GM23338 (cell line): ENCODE results near the gene GPSM1. TPM values are rescaled to one million over a fixed set of nuclear protein-coding genes. Genes with fewer than 3 reads are reported as not detected.

Experiments used
- ATAC-seq: fragments of 200-7000 bp; cut with Tn5 transposase; 3 replicates; pipeline ENCODE4 v1.9.1; 2020
- DNase-seq: peaks from one replicate; pipeline ENCODE4 v3.0.0-alpha.2; 2015; ENCODE audit warnings: low spot score
- H2AFZ ChIP-seq: fragments of 200-600 bp; sonication (generic); 2 replicates; pipeline ENCODE4 v1.8.0; 2016; ENCODE audit warnings: antibody characterized with exemption, mild to moderate bottlenecking, moderate library complexity
- H3F3A ChIP-seq: fragments of 200-600 bp; sonication (generic); replicated peaks from 2 replicates; pipeline ENCODE4 v1.8.0; 2017; ENCODE audit warnings: antibody characterized with exemption, mixed run types, low read depth
- H3K27ac ChIP-seq: fragments of 200-600 bp; sonication (generic); 2 replicates; pipeline ENCODE4 v1.6.1; 2016; ENCODE audit warnings: low read depth
- H3K27me3 ChIP-seq: fragments of 200-600 bp; sonication (generic); 2 replicates; pipeline ENCODE4 v1.8.0; 2016; ENCODE audit warnings: mild to moderate bottlenecking, mixed run types, moderate library complexity; ENCODE audit not compliant: insufficient read depth
- H3K36me3 ChIP-seq: fragments of 200-600 bp; sonication (generic); 2 replicates; pipeline ENCODE4 v1.8.0; 2016; ENCODE audit warnings: mild to moderate bottlenecking; ENCODE audit not compliant: insufficient read depth
- H3K4me1 ChIP-seq: fragments of 200-600 bp; sonication (generic); 2 replicates; pipeline ENCODE4 v1.8.0; 2016; ENCODE audit warnings: mild to moderate bottlenecking, moderate library complexity; ENCODE audit not compliant: insufficient read depth
- H3K4me2 ChIP-seq: fragments of 200-600 bp; sonication (generic); 2 replicates; pipeline ENCODE4 v1.7.1; 2017; ENCODE audit warnings: mixed run types
- H3K4me3 ChIP-seq: fragments of 200-600 bp; sonication (generic); 2 replicates; pipeline ENCODE4 v1.6.1; 2016; ENCODE audit warnings: mixed run types
- H3K79me2 ChIP-seq: fragments of 200-600 bp; sonication (generic); replicated peaks from 2 replicates; pipeline ENCODE4 v1.8.0; 2017; ENCODE audit warnings: mild to moderate bottlenecking; ENCODE audit not compliant: insufficient read depth
- H3K9me2 ChIP-seq: fragments of 200-600 bp; sonication (generic); 2 replicates; pipeline ENCODE4 v1.8.0; 2017; ENCODE audit not compliant: insufficient read depth
- H4K20me1 ChIP-seq: fragments of 200-600 bp; sonication (generic); replicated peaks from 2 replicates; pipeline ENCODE4 v1.8.0; 2017; ENCODE audit warnings: mild to moderate bottlenecking; ENCODE audit not compliant: insufficient read depth
- H3K27ac Mint-ChIP-seq: 2 replicates; pipeline ENCODE4 v1.8.0; 2020; ENCODE audit warnings: inconsistent platforms, mild to moderate bottlenecking, moderate library complexity, mixed read lengths
- H3K27me3 Mint-ChIP-seq: 3 replicates; pipeline ENCODE4 v1.8.0; 2022; ENCODE audit warnings: low read depth, mild to moderate bottlenecking, moderate library complexity, mixed read lengths, inconsistent platforms; ENCODE audit not compliant: insufficient read depth, poor library complexity
- H3K36me3 Mint-ChIP-seq: 3 replicates; pipeline ENCODE4 v1.8.0; 2021; ENCODE audit warnings: low read depth, mild to moderate bottlenecking, inconsistent platforms, moderate library complexity, mixed read lengths
- H3K4me1 Mint-ChIP-seq: 3 replicates; pipeline ENCODE4 v1.8.0; 2020; ENCODE audit warnings: mild to moderate bottlenecking, inconsistent platforms, mixed read lengths
- H3K4me3 Mint-ChIP-seq: 3 replicates; pipeline ENCODE4 v1.8.0; 2021; ENCODE audit warnings: moderate library complexity, mild to moderate bottlenecking, inconsistent platforms, mixed read lengths
- H3K9me3 Mint-ChIP-seq: 3 replicates; pipeline ENCODE4 v1.8.0; 2020; ENCODE audit warnings: moderate library complexity, mild to moderate bottlenecking, inconsistent platforms, mixed read lengths
- CREB1 ChIP-seq: fragments of 250-450 bp; sonication (Bioruptor Pico); IDR thresholded peaks from 2 replicates; pipeline ENCODE4 v1.5.0; 2020; ENCODE audit warnings: low read depth, mild to moderate bottlenecking, moderate library complexity
- EZH2 ChIP-seq: fragments of 200-600 bp; sonication (generic); IDR thresholded peaks from one replicate; pipeline ENCODE4 v1.8.0; 2017; ENCODE audit warnings: antibody characterized with exemption, mild to moderate bottlenecking, low read depth; ENCODE audit not compliant: unreplicated experiment
- JUNB ChIP-seq: IDR thresholded peaks from one replicate; pipeline ENCODE4 v1.6.1; 2016; ENCODE audit warnings: antibody characterized with exemption; ENCODE audit not compliant: unreplicated experiment
- NANOG ChIP-seq: IDR thresholded peaks from 2 replicates; pipeline ENCODE4 v1.6.1; 2016; ENCODE audit warnings: antibody characterized with exemption, borderline replicate concordance
- POLR2AphosphoS5 ChIP-seq: IDR thresholded peaks from 2 replicates; pipeline ENCODE4 v1.6.1; 2016; ENCODE audit warnings: antibody characterized with exemption, low read depth
- REST ChIP-seq: IDR thresholded peaks from one replicate; pipeline ENCODE4 v1.6.1; 2018; ENCODE audit warnings: antibody characterized with exemption; ENCODE audit not compliant: unreplicated experiment
- STAT1 ChIP-seq: IDR thresholded peaks from one replicate; pipeline ENCODE4 v1.6.1; 2016; ENCODE audit warnings: antibody characterized with exemption; ENCODE audit not compliant: unreplicated experiment
- ZNF114 ChIP-seq: fragments of 250-450 bp; sonication (Bioruptor Pico); IDR thresholded peaks from 2 replicates; pipeline ENCODE4 v1.5.0; 2020; ENCODE audit warnings: mild to moderate bottlenecking, moderate library complexity
- ZNF462 ChIP-seq: fragments of 250-450 bp; sonication (Bioruptor Pico); IDR thresholded peaks from 2 replicates; pipeline ENCODE4 v1.5.0; 2020; ENCODE audit warnings: mild to moderate bottlenecking, moderate library complexity
- polyA plus RNA-seq: library from polyadenylated mRNA; unstranded; fragments of >200 nt; fragmentation: Nextera tagmentation; extraction: Ambion mirVana; gene quantifications from 2 replicates; pipeline ENCODE4 v1.2.1, GENCODE V29; 2016
- total RNA-seq: library from RNA; depleted of rRNA; stranded (reverse); fragments of >200 nt; shearing (Covaris generic); gene quantifications from 2 replicates; pipeline ENCODE4 v1.2.3, GENCODE V29; 2014
- TF ChIP-seq, protein P1 (sequence below), 2 experiments: fragments of 200-600 bp in 1 of 2; sonication (generic) in 1 of 2; conservative IDR thresholded peaks; 2 replicates each; pipeline versions ENCODE4 v1.5.1 to v1.6.1; 2016 to 2017; ENCODE audit warnings: antibody characterized with exemption in 2 of 2, low read depth in 2 of 2, mild to moderate bottlenecking in 2 of 2, moderate library complexity in 1 of 2

GPSM1 gene
- total and polyA plus RNA-seq, 2 experiments from 2014 or later: 4.8 to 23.2 TPM

- no peaks in the 10 kb centered on the region for H4K20me1 ChIP-seq
- H3K4me2 ChIP-seq: no peak overlapping the region
- no peak overlapping the region for H3K4me3 ChIP-seq
- peaks cover 7% of the 10 kb centered on the region for H3K4me1 ChIP-seq
- H3F3A ChIP-seq: 0 out of 2 replicates have a peak, but pooled peaks cover 3% of the 10 kb centered on the region
- H3K79me2 ChIP-seq: no peaks in the 10 kb centered on the region
- no peaks in the 10 kb centered on the region for H3K27me3 ChIP-seq
- Mint-ChIP-seq H3K27me3 (peaks cover 5% of the 10 kb centered on the region), H3K4me1 (peaks cover 4% of the 10 kb centered on the region; the same call in 1 of the 3 replicates), H3K36me3 (no peaks in the 10 kb centered on the region), H3K27ac (no peak overlapping the region), H3K9me3 (peaks cover 2% of the 10 kb centered on the region; the same call in 2 of the 3 replicates), H3K4me3 (no peak overlapping the region)
- ATAC-seq (no peak), DNase-seq (no peak)
- H3K9me2 ChIP-seq: no peaks in the 10 kb centered on the region
- no peak overlapping the region for H2AFZ ChIP-seq
- H3K27ac ChIP-seq: 0 out of 2 replicates have a peak overlapping the region, but pooled peaks have one; percentile 19
- no peaks in the 10 kb centered on the region for H3K36me3 ChIP-seq
- no peak for TF ChIP-seq EZH2
- no peak for TF ChIP-seq STAT1
- no peak for TF ChIP-seq JUNB
- no peak for TF ChIP-seq ZNF462 (CRISPR knock-in tag)
- no peak for TF ChIP-seq CREB1 (CRISPR knock-in tag)
- TF ChIP-seq, protein P1, sequence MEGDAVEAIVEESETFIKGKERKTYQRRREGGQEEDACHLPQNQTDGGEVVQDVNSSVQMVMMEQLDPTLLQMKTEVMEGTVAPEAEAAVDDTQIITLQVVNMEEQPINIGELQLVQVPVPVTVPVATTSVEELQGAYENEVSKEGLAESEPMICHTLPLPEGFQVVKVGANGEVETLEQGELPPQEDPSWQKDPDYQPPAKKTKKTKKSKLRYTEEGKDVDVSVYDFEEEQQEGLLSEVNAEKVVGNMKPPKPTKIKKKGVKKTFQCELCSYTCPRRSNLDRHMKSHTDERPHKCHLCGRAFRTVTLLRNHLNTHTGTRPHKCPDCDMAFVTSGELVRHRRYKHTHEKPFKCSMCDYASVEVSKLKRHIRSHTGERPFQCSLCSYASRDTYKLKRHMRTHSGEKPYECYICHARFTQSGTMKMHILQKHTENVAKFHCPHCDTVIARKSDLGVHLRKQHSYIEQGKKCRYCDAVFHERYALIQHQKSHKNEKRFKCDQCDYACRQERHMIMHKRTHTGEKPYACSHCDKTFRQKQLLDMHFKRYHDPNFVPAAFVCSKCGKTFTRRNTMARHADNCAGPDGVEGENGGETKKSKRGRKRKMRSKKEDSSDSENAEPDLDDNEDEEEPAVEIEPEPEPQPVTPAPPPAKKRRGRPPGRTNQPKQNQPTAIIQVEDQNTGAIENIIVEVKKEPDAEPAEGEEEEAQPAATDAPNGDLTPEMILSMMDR (conservative IDR thresholded peaks at IDR 0.05; ENCODE audit: low read depth in 2 of 2): no peak
- TF ChIP-seq REST: no peak
- no peak for TF ChIP-seq POLR2AphosphoS5
- no peak for TF ChIP-seq ZNF114 (CRISPR knock-in tag)
- no peak for TF ChIP-seq NANOG
These were observed 5.8 kb upstream of the GPSM1 start for GRCh38 chr9:136321561-136321960.
